ENCODE measurements around the gene RSPH9. TPM values are rescaled to one million over a fixed set of nuclear protein-coding genes. Genes with fewer than 3 reads are reported as not detected.

RSPH9 gene
- total RNA-seq, 1 donor = 0.18 TPM

DNA sequence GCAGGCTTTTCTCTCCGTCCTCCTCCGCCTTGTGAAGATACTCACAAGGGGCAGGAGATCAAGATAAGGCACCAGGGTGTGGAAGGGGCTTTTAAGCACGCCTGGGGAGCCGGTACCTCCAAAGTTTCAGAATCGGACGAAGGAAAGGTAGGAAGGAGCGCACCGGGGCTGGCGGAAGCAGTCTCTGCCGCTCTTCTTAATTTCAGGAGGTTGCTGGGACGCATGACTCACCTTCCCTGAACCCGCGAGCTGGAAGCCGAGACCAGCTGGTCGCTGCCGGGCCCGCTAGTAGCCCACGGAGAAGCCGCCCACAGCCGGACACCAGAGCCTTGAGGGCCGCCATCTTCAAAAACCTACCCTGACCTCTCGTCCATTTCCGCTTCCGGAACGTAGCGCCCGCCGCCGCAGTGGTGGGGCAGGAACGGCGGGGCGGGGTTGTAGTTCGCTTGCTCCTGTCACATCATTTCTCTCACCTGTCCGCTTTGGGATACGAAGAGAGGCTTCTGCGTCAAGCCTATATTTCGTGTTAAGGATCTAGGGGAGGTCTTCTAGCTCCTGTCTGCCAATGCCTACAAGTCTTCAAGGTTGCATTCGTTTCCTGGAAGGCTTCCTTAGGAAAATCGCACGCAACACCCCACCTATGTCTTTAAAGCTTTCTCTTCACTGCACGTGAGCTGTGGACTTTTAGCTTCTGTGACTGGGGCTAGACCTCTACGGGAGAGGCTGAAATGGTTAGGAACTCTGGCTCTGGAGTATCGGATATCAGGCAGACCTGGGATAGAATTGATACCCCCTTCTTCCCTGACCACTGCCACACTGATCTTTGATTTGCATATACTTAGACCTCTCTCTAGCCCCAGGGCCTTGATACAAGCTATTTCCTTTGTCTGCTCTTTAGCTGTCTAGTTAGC lies 42.9 kb downstream of the RSPH9 start, which contains the start of gene MRPS18A:
MRPS18A (minus strand) TSS at position 355 of the 911 bp plus-strand sequence; CDS start at position 343, 12 bp downstream.
- peak; percentile 63 for DNase-seq (ENCODE audit: low read depth)
- TF ChIP-seq, protein P1, sequence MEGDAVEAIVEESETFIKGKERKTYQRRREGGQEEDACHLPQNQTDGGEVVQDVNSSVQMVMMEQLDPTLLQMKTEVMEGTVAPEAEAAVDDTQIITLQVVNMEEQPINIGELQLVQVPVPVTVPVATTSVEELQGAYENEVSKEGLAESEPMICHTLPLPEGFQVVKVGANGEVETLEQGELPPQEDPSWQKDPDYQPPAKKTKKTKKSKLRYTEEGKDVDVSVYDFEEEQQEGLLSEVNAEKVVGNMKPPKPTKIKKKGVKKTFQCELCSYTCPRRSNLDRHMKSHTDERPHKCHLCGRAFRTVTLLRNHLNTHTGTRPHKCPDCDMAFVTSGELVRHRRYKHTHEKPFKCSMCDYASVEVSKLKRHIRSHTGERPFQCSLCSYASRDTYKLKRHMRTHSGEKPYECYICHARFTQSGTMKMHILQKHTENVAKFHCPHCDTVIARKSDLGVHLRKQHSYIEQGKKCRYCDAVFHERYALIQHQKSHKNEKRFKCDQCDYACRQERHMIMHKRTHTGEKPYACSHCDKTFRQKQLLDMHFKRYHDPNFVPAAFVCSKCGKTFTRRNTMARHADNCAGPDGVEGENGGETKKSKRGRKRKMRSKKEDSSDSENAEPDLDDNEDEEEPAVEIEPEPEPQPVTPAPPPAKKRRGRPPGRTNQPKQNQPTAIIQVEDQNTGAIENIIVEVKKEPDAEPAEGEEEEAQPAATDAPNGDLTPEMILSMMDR (IDR thresholded peaks at IDR 0.05; ENCODE audit: insufficient read depth, low read length) = no peak
- H3K4me3 ChIP-seq (ENCODE audit: low read depth, low read length) = peak within 1 kb of the TSS; percentile 78

GRCh38 chr6:43689421-43689820 lies 44.6 kb downstream of the RSPH9 start:
- no peak for DNase-seq (ENCODE audit: low read depth)
- TF ChIP-seq, protein P1 (IDR thresholded peaks at IDR 0.05; ENCODE audit: insufficient read depth, low read length) = no peak
- no peak overlapping the region for H3K4me3 ChIP-seq (ENCODE audit: low read depth, low read length)

DNA sequence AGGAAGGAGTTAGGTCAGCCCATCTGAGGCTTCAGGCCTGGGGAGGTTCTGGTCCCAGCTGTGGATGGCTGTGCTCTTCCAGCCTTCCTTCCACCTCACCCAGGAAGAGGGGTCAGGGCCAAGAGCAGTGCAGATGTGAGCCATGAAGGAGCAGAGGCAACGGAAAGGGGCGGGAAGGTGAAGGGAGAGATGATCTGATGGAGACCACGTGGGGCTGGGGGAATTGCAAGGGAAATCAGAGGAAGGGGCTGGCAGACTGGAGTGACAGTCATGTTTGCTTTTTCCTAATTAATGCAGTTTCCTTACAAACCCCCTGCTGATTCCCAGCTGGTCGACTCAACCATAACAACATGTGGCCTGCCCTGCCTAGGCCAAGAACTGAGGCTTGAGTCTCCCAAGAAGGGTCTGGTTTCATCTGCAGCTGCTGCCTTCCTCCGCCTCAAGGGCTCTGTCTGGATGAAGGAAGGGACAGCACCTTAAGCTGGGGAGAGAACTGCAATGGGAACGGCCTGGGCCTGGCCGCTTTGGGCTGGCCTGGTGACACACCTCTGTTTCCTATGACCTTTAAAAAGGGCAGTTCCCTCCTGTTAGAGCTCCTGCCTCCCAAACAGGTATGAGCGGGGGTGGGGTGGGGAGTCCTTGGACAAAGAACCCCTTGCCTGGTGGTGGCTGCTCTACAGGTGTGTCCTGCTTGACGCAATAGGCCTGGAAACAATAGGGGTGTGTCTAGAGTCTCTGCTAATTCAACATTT lies 50.6 kb downstream of the RSPH9 start:
- TF ChIP-seq, protein P1 (IDR thresholded peaks at IDR 0.05; ENCODE audit: insufficient read depth, low read length) = no peak
- no peak overlapping the region for H3K4me3 ChIP-seq (ENCODE audit: low read depth, low read length)
- no peak for DNase-seq (ENCODE audit: low read depth)

DNA sequence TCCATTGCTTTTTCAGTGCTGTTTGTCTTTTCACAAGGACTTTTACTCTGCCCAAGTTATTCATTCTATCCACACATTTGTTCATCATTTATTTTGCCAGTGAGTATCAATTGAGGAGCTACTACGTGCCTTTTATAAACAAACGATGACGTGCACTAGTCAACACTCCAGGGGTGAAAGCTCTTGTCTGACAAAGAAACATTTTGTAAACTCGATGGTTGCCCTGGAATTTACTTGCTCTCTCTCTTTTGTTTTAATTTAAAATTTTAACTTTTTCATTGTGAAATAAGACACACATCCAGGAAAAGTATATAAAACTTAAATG lies 51.1 kb downstream of the RSPH9 start:
- TF ChIP-seq, protein P1 (IDR thresholded peaks at IDR 0.05; ENCODE audit: insufficient read depth, low read length) = no peak
- no peak for DNase-seq (ENCODE audit: low read depth)
- H3K4me3 ChIP-seq (ENCODE audit: low read depth, low read length) = no peak overlapping the region

DNA sequence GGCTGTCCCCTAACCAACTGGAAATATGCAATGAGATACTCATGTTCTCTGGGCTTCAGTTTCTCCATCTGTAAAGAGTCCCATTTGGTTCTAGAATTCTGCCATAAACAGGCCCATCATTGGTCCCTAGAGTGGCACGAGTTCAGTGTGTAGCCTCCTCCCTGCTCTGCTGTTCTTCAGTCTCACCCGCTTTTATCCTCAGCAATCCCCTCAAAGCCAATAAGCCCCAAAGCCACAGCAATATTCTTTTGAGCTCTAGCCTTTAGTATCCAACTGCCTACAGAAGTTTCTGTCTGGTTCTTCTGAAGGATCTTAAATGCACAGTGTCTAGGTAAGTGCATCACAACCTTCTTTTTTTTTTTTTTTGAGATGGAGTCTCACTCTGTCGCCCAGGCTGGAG lies 52.6 kb downstream of the RSPH9 start:
- TF ChIP-seq, protein P1 (IDR thresholded peaks at IDR 0.05; ENCODE audit: insufficient read depth, low read length) = no peak
- no peak for DNase-seq (ENCODE audit: low read depth)
- no peak overlapping the region for H3K4me3 ChIP-seq (ENCODE audit: low read depth, low read length)

DNA sequence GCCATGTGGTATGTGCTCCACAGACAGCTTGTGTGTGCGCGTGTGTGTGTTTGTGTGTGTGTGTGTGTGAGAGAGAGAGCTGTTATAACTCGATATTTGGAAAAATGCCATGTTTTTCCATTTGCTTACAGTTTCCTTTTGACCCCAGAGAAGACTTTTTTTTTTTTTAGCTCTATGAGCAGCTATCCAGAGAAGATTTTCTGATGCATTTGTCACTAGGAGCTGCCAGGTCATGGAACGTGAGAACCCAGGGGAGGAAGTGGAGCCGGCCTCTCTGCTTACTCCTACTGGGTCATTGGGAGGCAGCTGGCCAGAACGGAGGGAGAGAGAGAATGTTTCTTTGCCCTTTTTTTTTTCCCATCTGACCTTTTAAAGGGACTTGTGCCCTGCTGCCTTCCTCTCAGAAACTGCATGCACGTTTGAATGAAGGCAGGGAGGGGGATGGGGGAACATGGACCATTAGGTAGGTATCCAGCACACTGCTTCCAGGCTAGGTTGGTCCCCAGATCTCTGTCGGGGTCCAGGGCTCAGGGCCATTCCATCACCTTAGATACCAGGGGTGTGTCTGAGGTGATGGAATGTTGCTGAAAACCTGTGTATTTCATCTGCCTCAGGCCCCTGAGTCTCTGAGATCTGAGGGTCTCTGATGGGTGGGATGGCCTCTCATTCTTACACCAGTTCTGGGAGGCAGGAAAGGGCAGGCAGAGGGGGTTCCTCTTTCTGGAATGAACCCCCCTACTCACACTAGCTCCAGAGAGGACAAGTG lies 53.9 kb downstream of the RSPH9 start:
- TF ChIP-seq, protein P1 (IDR thresholded peaks at IDR 0.05; ENCODE audit: insufficient read depth, low read length) = no peak
- H3K4me3 ChIP-seq (ENCODE audit: low read depth, low read length) = no peak overlapping the region
- peak; percentile 51 for DNase-seq (ENCODE audit: low read depth)

Measured in fibroblast of the aortic adventitia (primary cell).